Activated T-helper 1 cell treated with anti-CD3 and anti-CD28 coated beads, Interleukin-2, amount 50 U/mL, for 16 hours (primary cell): ENCODE measurements around the gene PTH1R.

Experiments used
- DNase-seq, 2 donors: peaks; one replicate each; pipeline ENCODE4 v3.0.0-alpha.2; 2020; ENCODE audit warnings: low read depth in 1 of 2, low spot score in 1 of 2

Gene PTH1R

DNA sequence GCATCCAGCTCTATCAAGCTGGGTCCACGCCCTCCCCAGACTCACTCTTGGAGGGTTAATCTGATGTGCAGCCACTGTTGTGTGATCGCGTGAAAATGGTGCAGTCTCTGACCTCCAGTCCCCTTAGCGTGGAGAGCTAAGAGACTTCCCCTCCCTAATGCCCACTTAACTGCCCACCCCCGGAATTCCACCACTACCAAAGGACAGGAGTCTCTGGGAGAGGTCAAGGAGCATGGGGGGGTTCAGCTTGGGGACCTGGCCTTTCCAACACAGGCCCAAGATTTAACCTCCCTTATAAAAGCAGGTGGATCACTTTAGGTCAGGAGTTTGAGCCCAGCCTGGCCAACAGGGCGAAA, 50.2 kb downstream of the PTH1R start:
- DNase-seq = no peak

DNA sequence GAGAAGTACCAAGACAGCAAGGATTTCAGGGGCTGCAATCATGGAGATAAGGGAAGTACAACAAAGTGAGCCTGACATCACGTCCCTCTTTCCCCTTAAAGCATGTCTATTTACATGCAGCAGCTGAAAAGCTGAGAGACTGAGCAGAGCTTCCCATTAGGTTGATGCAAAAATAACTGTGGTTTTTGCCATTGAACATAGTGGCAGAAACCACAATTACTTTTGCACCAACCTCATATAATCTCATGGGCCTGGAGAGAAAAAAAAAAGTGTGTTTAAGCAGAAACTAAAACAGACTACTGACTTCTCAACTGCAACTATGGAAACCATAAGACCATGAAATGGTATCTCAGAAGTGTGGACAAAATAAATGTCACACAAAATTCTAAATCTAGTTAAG, 50.8 kb downstream of the PTH1R start:
- DNase-seq = no peak

GRCh38 chr3:46929324-46929723, 51.8 kb downstream of the PTH1R start:
- no peak for DNase-seq

- DNase-seq = no peak
Observed at GRCh38 chr3:46930166-46930944, 52.8 kb downstream of the PTH1R start.

- no peak for DNase-seq
Observed at GRCh38 chr3:46930945-46931403, 53.5 kb downstream of the PTH1R start.

- no peak for DNase-seq
Observed at GRCh38 chr3:46931631-46932331, 54.3 kb downstream of the PTH1R start.

DNA sequence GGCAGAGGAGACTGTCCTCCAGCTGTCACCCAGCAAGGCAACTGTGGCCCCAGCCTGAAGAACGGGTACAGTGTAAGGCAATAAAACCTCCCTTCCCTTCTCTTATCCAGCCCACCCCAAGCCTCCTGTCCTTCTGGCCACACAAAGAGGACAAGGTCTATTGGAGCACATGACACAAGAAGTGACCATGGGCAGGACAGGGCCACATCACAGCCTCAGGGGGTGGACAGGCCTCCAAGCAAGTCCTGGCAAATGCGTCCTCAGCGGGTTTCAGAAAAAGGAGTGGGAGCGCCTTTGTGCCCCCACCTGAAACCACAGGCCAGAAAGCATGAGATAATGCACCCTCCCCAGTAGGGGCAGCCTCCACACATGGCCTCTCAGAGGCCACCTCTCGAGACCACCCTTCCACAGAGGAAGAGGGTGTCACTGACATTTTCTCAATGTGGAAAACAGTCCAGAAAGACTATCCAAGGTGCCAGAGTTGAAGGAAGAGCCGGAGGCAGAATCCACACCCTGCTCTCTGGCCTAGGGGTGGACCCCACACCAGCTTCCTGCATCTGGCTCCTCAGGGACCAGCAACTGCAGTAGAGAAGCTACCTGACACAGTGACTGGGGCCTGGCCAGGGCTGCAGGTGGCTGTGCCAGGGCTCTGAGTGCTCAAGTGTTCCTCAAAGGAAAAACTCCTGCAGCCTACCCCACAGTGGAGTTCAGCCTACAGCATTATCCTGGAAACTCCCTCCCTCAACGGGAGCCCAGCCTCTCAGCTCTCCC, 55.1 kb downstream of the PTH1R start:
- no peak for DNase-seq

DNA sequence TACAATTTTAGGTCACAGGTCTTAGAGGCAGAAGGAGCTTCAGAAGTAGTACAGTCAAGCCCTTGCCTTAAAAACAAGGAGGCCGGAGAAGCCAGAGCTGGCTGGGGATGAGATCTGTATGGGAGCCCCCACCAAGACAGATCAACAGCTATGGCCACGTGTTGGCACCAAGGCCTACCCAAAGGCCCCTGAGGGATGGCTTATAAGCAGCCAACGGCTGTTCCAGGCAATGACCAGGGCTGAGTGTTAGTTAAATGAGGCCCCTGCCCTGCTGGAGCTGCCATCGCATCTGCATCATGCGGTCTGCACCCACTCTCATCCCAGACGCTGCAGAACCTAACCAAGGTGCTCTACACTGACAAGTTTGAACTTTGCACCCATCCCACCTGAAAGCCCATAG, 55.7 kb downstream of the PTH1R start:
- DNase-seq = no peak

DNA sequence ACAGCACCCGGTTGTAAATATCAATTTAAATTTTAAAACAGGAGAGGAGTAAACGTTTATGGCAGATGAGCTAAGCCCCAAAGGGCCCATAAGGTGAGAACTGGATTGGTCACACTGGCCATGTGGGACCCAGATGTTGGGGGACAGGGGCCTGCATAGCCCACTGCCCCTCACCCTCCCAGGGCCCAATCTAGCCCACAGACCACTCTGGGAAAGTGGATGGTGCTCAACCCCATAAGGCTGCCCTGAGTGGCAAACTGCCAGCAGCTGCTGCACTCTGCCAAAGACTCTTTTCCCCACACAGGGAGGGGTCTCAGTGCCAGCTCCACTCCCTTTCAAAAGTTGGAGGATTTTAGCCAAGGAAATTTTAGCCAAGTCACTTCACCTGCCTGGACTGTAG, 56.6 kb downstream of the PTH1R start:
- no peak for DNase-seq

GRCh38 chr3:46934498-46935167, 57.1 kb downstream of the PTH1R start:
- no peak for DNase-seq

DNA sequence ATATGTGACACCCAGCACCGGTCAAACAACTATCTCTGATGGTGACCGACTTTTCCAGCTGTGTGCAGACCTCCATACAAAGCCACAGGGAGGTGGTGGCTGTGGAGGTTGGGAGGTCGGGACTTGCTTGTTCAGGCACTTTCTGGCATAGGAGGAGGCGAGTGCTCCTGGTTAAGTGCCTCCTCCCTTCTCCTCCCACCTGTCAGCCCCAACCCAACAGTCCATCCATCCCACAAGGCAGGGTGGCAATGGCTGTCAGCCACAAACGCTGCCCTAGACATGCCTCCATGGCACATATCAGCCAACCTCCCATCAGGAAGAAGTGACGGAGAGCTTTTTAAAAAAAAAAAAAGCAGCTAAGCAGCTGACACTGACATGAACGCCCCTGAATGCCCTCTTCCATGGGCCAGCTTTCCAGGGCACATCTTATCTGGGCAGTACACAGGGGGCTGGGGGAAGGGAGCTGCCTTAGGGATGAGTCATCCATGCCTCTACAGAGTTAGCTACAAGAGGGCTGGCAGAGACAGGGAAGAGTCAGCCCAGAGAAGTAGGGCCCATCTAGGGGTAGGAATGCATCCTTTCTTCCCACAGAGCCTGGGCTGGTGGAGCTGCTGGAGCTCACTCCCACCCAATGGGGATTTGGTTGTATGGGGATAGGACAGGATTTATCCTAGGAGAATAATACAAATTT, 57.8 kb downstream of the PTH1R start:
- no peak for DNase-seq

DNA sequence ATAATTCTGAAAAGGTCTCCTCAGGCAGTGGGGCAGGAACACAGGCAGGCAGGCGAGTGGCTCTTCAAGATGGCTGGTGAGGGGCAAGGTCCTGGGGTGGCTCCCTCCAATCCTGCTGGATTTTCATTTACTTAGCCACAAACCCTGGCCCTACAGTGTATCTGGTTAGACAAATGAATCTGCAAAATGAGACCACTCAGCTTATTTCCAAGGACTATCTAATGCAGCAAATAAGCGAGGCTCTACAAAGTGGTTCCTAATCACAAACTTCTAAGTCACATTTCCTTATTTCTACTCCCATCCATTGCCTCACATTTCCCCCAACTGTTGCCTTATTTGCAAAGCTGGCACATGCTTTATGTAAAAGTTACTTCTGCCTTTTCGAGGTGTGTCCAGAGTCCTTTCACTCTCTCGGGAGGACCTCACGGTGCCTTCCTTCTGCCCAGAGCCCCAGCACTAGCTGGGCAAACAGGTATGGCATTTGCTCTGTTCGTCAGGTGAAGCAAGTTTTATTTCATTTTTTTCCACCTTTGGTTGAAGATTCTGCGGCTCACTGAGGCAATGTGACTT, 58.6 kb downstream of the PTH1R start:
- no peak for DNase-seq

GRCh38 chr3:46936733-46937250, 59.3 kb downstream of the PTH1R start:
- DNase-seq = no peak

GRCh38 chr3:46938118-46938517, 60.6 kb downstream of the PTH1R start:
- DNase-seq = no peak

GRCh38 chr3:46939578-46940445, 62.3 kb downstream of the PTH1R start:
- DNase-seq = no peak

GRCh38 chr3:46942076-46942475, 64.6 kb downstream of the PTH1R start:
- DNase-seq = no peak

DNA sequence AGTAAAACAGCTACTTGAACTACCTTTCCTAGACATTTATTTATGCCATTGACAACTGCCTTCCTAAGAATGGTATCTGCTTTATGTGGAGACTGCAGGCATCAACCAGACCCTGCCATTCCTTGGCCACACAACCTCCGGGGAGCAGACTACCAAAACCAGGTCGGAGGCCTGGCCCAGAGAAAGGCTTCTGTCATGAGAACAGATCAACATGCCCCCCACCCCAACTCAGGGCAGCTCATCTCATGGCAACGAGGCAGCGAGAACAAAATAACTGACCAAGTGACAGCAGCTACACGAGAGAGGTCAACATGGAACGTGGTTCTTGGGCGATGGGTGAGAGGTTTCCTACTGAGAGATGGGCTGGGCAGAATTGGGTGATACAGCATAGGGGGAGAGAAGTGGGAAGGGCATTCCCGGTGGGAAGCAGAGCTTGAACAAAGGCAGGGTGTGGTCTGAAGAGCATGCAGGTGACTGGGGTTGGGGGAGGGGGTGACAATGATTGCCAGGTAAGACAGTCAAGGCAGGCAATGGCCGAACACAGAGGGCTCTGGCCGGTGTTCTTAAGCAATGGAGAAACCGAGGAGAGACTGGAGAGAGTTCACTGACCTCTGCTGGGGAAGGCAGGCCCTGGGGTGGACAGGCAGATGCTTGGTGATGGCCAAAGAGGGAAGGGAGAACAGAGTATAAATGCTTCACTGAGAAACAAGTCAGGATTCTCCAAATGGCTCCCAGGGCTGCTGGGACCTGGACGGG, 65.1 kb downstream of the PTH1R start:
- no peak for DNase-seq
